Osteoblast (primary cell): ENCODE measurements around the gene ENAH. TPM values are rescaled to one million over a fixed set of nuclear protein-coding genes. Genes with fewer than 3 reads are reported as not detected.

Experiments
- DNase-seq: peaks from one replicate; pipeline ENCODE4 v3.0.0; 2011; ENCODE audit warnings: low spot score, mixed read lengths; ENCODE audit not compliant: insufficient read length; ENCODE audit errors: missing footprints
- H2AFZ ChIP-seq: 2 replicates; pipeline ENCODE4 v1.6.0; 2011; ENCODE audit warnings: mild to moderate bottlenecking, low read length
- H3K27ac ChIP-seq: 2 replicates; pipeline ENCODE4 v1.5.1; 2011; ENCODE audit warnings: mild to moderate bottlenecking, low read depth, low read length, moderate library complexity
- H3K27me3 ChIP-seq: 2 replicates; pipeline ENCODE4 v1.6.0; 2012; ENCODE audit warnings: mild to moderate bottlenecking, control low read depth, inconsistent platforms, low read length, moderate library complexity; ENCODE audit not compliant: insufficient read depth
- H3K36me3 ChIP-seq: 2 replicates; pipeline ENCODE4 v1.5.1; 2011; ENCODE audit warnings: mild to moderate bottlenecking, low read length, control low read depth, moderate library complexity; ENCODE audit not compliant: insufficient read depth
- H3K4me1 ChIP-seq: 2 replicates; pipeline ENCODE4 v1.5.1; 2011; ENCODE audit warnings: mild to moderate bottlenecking, low read length, control low read depth, moderate library complexity; ENCODE audit not compliant: insufficient read depth
- H3K4me2 ChIP-seq: 2 replicates; pipeline ENCODE4 v1.6.0; 2011; ENCODE audit warnings: mild to moderate bottlenecking, low read length; ENCODE audit not compliant: insufficient read depth
- H3K4me3 ChIP-seq: fragments of 200-600 bp; sonication (generic); 3 replicates; pipeline ENCODE4 v1.5.1; 2012; ENCODE audit warnings: mild to moderate bottlenecking, low read length, inconsistent platforms; ENCODE audit not compliant: insufficient read depth
- H3K79me2 ChIP-seq: 2 replicates; pipeline ENCODE4 v1.6.0; 2012; ENCODE audit warnings: mild to moderate bottlenecking, low read length, control low read depth, inconsistent platforms; ENCODE audit not compliant: insufficient read depth
- H3K9me3 ChIP-seq: 2 replicates; pipeline ENCODE4 v1.5.1; 2011; ENCODE audit warnings: low read depth, low read length, control low read depth
- H4K20me1 ChIP-seq: 2 replicates; pipeline ENCODE4 v1.6.0; 2012; ENCODE audit warnings: mild to moderate bottlenecking, low read length, control low read depth; ENCODE audit not compliant: insufficient read depth
- CTCF ChIP-seq: IDR thresholded peaks from 2 replicates; pipeline ENCODE4 v1.5.1; 2011; ENCODE audit warnings: mild to moderate bottlenecking, low read depth, low read length, moderate library complexity; ENCODE audit errors: extremely low read depth
- total RNA-seq: library from RNA; depleted of rRNA; stranded (reverse); fragments of >200 nt; gene quantifications from 2 replicates; pipeline ENCODE4 v1.2.3, GENCODE V29; 2012

The ENAH gene
- total RNA-seq, 1 donor = 453 TPM

GRCh38 chr1:225483818-225484656, 168.9 kb downstream of the ENAH start:
- Histone ChIP-seq H3K79me2 (no peaks in the 10 kb centered on the region), H3K4me1 (peaks cover 9% of the 10 kb centered on the region), H3K27ac (no peak overlapping the region), H3K27me3 (no peaks in the 10 kb centered on the region), H2AFZ (no peak overlapping the region), H3K4me3 (no peak overlapping the region), H3K9me3 (no peaks in the 10 kb centered on the region), H3K36me3 (no peaks in the 10 kb centered on the region), H3K4me2 (no peak overlapping the region), H4K20me1 (peaks cover 13% of the 10 kb centered on the region)
- no peak for TF ChIP-seq CTCF
- peak; percentile 48 for DNase-seq

GRCh38 chr1:225482421-225482950, 170.4 kb downstream of the ENAH start:
- peak overlapping the region; percentile 56 for H3K4me2 ChIP-seq
- TF ChIP-seq CTCF = no peak
- no peaks in the 10 kb centered on the region for H3K27me3 ChIP-seq
- no peak overlapping the region for H3K27ac ChIP-seq
- H3K79me2 ChIP-seq = no peaks in the 10 kb centered on the region
- DNase-seq = peak; percentile 80
- no peak overlapping the region for H2AFZ ChIP-seq
- H3K4me3 ChIP-seq = no peak overlapping the region
- peaks cover 13% of the 10 kb centered on the region for H4K20me1 ChIP-seq
- no peaks in the 10 kb centered on the region for H3K36me3 ChIP-seq
- H3K9me3 ChIP-seq = no peaks in the 10 kb centered on the region
- H3K4me1 ChIP-seq = peaks cover 9% of the 10 kb centered on the region

- Histone ChIP-seq H3K9me3 (no peaks in the 10 kb centered on the region), H3K27ac (no peak overlapping the region), H3K4me1 (peaks cover 9% of the 10 kb centered on the region), H3K79me2 (no peaks in the 10 kb centered on the region), H4K20me1 (peaks cover 10% of the 10 kb centered on the region), H3K4me2 (peak overlapping the region; percentile 56), H3K27me3 (no peaks in the 10 kb centered on the region), H3K4me3 (no peak overlapping the region), H3K36me3 (no peaks in the 10 kb centered on the region), H2AFZ (no peak overlapping the region)
- no peak for TF ChIP-seq CTCF
- peak; percentile 18 for DNase-seq
Measured at GRCh38 chr1:225481738-225482137, 171.2 kb downstream of the ENAH start.

- Histone ChIP-seq H3K4me2 (no peak overlapping the region), H4K20me1 (peaks cover 7% of the 10 kb centered on the region), H3K4me1 (peaks cover 9% of the 10 kb centered on the region), H3K9me3 (no peaks in the 10 kb centered on the region), H2AFZ (no peak overlapping the region), H3K4me3 (no peak overlapping the region), H3K27me3 (no peaks in the 10 kb centered on the region), H3K27ac (no peak overlapping the region), H3K36me3 (no peaks in the 10 kb centered on the region), H3K79me2 (no peaks in the 10 kb centered on the region)
- TF ChIP-seq CTCF = peak; percentile 80
- peak; percentile 75 for DNase-seq
Measured at GRCh38 chr1:225480825-225481434, 172.0 kb downstream of the ENAH start.
